ENCODE measurements around the gene GOLGA6A.
"Not testable (repeated sequence)": the region's sequence is repeated elsewhere in the genome, so short reads cannot be mapped to it uniquely, and the experiment has no call there.

Gene GOLGA6A

GRCh38 chr15:74052271-74053260 is 29.8 kb downstream of the GOLGA6A start:
- not testable (repeated sequence) for DNase-seq

GRCh38 chr15:74050556-74051234 is 31.7 kb downstream of the GOLGA6A start:
- no peak for DNase-seq

- no peak for DNase-seq
Measured at GRCh38 chr15:74050127-74050526, 32.2 kb downstream of the GOLGA6A start.

- no peak for DNase-seq
Measured at GRCh38 chr15:74046275-74046674, 36.1 kb downstream of the GOLGA6A start.

- no peak for DNase-seq
Measured at GRCh38 chr15:74045636-74046274, 36.6 kb downstream of the GOLGA6A start.

GRCh38 chr15:74045184-74045583 is 37.2 kb downstream of the GOLGA6A start:
- no peak for DNase-seq

GRCh38 chr15:74044267-74045110 is 37.9 kb downstream of the GOLGA6A start:
- DNase-seq, result no peak

- DNase-seq, result no peak
Measured at GRCh38 chr15:74043425-74044266, 38.7 kb downstream of the GOLGA6A start.

GRCh38 chr15:74042603-74043424 is 39.5 kb downstream of the GOLGA6A start:
- no peak for DNase-seq

GRCh38 chr15:74041777-74042435 is 40.4 kb downstream of the GOLGA6A start:
- no peak for DNase-seq

GRCh38 chr15:74041311-74041756 is 41.0 kb downstream of the GOLGA6A start:
- no peak for DNase-seq

GRCh38 chr15:74040109-74040850 is 42.1 kb downstream of the GOLGA6A start:
- no peak for DNase-seq

- DNase-seq, result no peak
Measured at GRCh38 chr15:74039656-74040010, 42.7 kb downstream of the GOLGA6A start.

GRCh38 chr15:74038707-74039655 is 43.4 kb downstream of the GOLGA6A start:
- DNase-seq, result no peak

GRCh38 chr15:74037171-74038117 is 44.9 kb downstream of the GOLGA6A start:
- no peak for DNase-seq

GRCh38 chr15:74036271-74037170 is 45.8 kb downstream of the GOLGA6A start:
- peak; percentile 34 for DNase-seq

Measured in NCI-H1694 (cell line).